Vagina (tissue), 2 donors: ENCODE results near the gene WWP2.

Source experiments
- CTCF ChIP-seq, 3 experiments: fragments of 450-650 bp in 2 of 3; fragments of 200-600 bp in 1 of 3; sonication (generic) in 1 of 3; IDR thresholded peaks; one replicate each; pipeline ENCODE4 v1.5.1; 2017 to 2019; ENCODE audit warnings: antibody characterized with exemption in 3 of 3, mild to moderate bottlenecking in 2 of 3, moderate library complexity in 2 of 3
- POLR2A ChIP-seq, 2 donors: fragments of 450-650 bp; IDR thresholded peaks; one replicate each; pipeline ENCODE4 v1.6.1; 2017; ENCODE audit warnings: antibody characterized with exemption in 2 of 2, mild to moderate bottlenecking in 2 of 2, moderate library complexity in 2 of 2
- POLR2AphosphoS5 ChIP-seq, 2 donors: sonication (generic); formaldehyde crosslinking; IDR thresholded peaks; one replicate each; pipeline ENCODE4 v1.9.0; 2017; ENCODE audit warnings: antibody characterized with exemption in 2 of 2, mild to moderate bottlenecking in 2 of 2, low read depth in 1 of 2; ENCODE audit not compliant: insufficient read depth in 1 of 2

GRCh38 chr16:69924041-69924775, 162.1 kb downstream of the WWP2 start:
- TF ChIP-seq POLR2AphosphoS5 (IDR thresholded peaks at IDR 0.05; ENCODE audit: insufficient read depth in 1 of 2, low read depth in 1 of 2): no peak
- no peak for TF ChIP-seq POLR2A (IDR thresholded peaks at IDR 0.05)
- TF ChIP-seq CTCF (IDR thresholded peaks at IDR 0.05): no peak
